Loucy (cell line): Measurements from ENCODE around the gene CACNA2D3.

ENCODE experiments used
- H2AFZ ChIP-seq: fragments of 200-600 bp; sonication (generic); 2 replicates; pipeline ENCODE4 v1.6.0; 2016; ENCODE audit warnings: antibody characterized with exemption, mild to moderate bottlenecking, low read length, moderate library complexity
- H3F3A ChIP-seq: fragments of 200-600 bp; 2 replicates; pipeline ENCODE4 v1.6.0; 2016; ENCODE audit warnings: antibody characterized with exemption, low read depth, mild to moderate bottlenecking
- H3K27me3 ChIP-seq: fragments of 200-600 bp; sonication (generic); 2 replicates; pipeline ENCODE4 v1.6.1; 2014; ENCODE audit warnings: low read length, mild to moderate bottlenecking; ENCODE audit not compliant: insufficient read depth, poor library complexity, severe bottlenecking
- H3K36me3 ChIP-seq: fragments of 200-600 bp; sonication (generic); 2 replicates; pipeline ENCODE4 v1.6.1; 2016; ENCODE audit warnings: low read length; ENCODE audit not compliant: insufficient read depth
- H3K4me1 ChIP-seq: fragments of 200-600 bp; sonication (generic); 2 replicates; pipeline ENCODE4 v1.5.1; 2014; ENCODE audit warnings: low read length, mild to moderate bottlenecking; ENCODE audit not compliant: insufficient read depth, poor library complexity, severe bottlenecking
- H3K4me2 ChIP-seq: fragments of 200-600 bp; sonication (generic); 2 replicates; pipeline ENCODE4 v1.6.0; 2014; ENCODE audit warnings: antibody characterized with exemption, low read length, low read depth, mild to moderate bottlenecking; ENCODE audit not compliant: poor library complexity, severe bottlenecking
- H3K4me3 ChIP-seq: fragments of 200-600 bp; sonication (generic); 2 replicates; pipeline ENCODE4 v1.5.1; 2014; ENCODE audit warnings: low read length, mild to moderate bottlenecking, mixed read lengths; ENCODE audit not compliant: poor library complexity, severe bottlenecking
- H3K79me2 ChIP-seq: fragments of 200-600 bp; sonication (generic); 2 replicates; pipeline ENCODE4 v1.6.1; 2014; ENCODE audit warnings: low read length; ENCODE audit not compliant: insufficient read depth
- H3K9ac ChIP-seq: fragments of 200-600 bp; sonication (generic); 2 replicates; pipeline ENCODE4 v1.6.0; 2014; ENCODE audit warnings: mild to moderate bottlenecking, low read depth, low read length, moderate library complexity; ENCODE audit not compliant: poor library complexity, severe bottlenecking
- H3K9me2 ChIP-seq: fragments of 200-600 bp; sonication (generic); replicated peaks from 2 replicates; pipeline ENCODE4 v1.6.1; 2016; ENCODE audit warnings: low read depth, low read length, mixed read lengths
- H3K9me3 ChIP-seq: fragments of 200-600 bp; sonication (generic); 2 replicates; pipeline ENCODE4 v1.6.1; 2014; ENCODE audit warnings: mild to moderate bottlenecking, antibody characterized with exemption, low read length, low read depth; ENCODE audit not compliant: insufficient read depth
- H4K20me1 ChIP-seq: fragments of 200-600 bp; sonication (generic); 2 replicates; pipeline ENCODE4 v1.6.0; 2014; ENCODE audit warnings: antibody characterized with exemption, low read length, mild to moderate bottlenecking; ENCODE audit not compliant: insufficient read depth, poor library complexity, severe bottlenecking
- EZH2phosphoT487 ChIP-seq: fragments of 200-600 bp; IDR thresholded peaks from 2 replicates; pipeline ENCODE4 v1.6.1; 2018; ENCODE audit warnings: antibody characterized with exemption, mild to moderate bottlenecking, moderate library complexity, borderline replicate concordance
- TF ChIP-seq, protein P1 (sequence below): fragments of 200-600 bp; sonication (generic); conservative IDR thresholded peaks from 2 replicates; pipeline ENCODE4 v1.5.1; 2014; ENCODE audit warnings: mild to moderate bottlenecking, antibody characterized with exemption, low read length

The CACNA2D3 gene

DNA sequence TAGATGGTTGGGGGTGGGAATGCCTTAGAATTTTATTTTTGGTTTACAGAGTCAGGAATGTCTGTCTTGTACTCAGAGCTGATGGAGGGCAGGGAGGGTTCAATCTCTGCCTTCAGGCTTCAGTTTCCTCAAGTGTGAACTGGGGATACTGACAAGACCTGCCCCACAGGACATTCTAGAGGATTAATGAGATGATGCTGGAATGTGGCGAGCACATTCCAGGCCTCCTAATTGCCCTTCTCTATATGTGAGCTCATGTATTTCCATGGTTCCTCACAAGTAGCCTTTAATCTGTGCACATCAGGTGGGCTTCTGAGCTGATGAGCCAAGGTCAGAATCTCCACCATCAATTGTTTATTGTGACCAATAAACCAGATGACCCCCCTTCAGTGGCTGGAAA is 90.4 kb downstream of the CACNA2D3 start:
- H3K36me3 ChIP-seq = no peaks in the 10 kb centered on the region
- H3K9me3 ChIP-seq = no peaks in the 10 kb centered on the region
- H3K4me1 ChIP-seq = no peaks in the 10 kb centered on the region
- no peaks in the 10 kb centered on the region for H3K79me2 ChIP-seq
- H3F3A ChIP-seq = no peaks in the 10 kb centered on the region
- no peak overlapping the region for H3K4me2 ChIP-seq
- no peak overlapping the region for H2AFZ ChIP-seq
- no peak overlapping the region for H3K9ac ChIP-seq
- H3K4me3 ChIP-seq = no peak overlapping the region
- no peaks in the 10 kb centered on the region for H3K27me3 ChIP-seq
- TF ChIP-seq, protein P1, sequence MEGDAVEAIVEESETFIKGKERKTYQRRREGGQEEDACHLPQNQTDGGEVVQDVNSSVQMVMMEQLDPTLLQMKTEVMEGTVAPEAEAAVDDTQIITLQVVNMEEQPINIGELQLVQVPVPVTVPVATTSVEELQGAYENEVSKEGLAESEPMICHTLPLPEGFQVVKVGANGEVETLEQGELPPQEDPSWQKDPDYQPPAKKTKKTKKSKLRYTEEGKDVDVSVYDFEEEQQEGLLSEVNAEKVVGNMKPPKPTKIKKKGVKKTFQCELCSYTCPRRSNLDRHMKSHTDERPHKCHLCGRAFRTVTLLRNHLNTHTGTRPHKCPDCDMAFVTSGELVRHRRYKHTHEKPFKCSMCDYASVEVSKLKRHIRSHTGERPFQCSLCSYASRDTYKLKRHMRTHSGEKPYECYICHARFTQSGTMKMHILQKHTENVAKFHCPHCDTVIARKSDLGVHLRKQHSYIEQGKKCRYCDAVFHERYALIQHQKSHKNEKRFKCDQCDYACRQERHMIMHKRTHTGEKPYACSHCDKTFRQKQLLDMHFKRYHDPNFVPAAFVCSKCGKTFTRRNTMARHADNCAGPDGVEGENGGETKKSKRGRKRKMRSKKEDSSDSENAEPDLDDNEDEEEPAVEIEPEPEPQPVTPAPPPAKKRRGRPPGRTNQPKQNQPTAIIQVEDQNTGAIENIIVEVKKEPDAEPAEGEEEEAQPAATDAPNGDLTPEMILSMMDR = no peak
- TF ChIP-seq EZH2phosphoT487 = no peak
- H3K9me2 ChIP-seq = no peaks in the 10 kb centered on the region
- H4K20me1 ChIP-seq = no peaks in the 10 kb centered on the region

DNA sequence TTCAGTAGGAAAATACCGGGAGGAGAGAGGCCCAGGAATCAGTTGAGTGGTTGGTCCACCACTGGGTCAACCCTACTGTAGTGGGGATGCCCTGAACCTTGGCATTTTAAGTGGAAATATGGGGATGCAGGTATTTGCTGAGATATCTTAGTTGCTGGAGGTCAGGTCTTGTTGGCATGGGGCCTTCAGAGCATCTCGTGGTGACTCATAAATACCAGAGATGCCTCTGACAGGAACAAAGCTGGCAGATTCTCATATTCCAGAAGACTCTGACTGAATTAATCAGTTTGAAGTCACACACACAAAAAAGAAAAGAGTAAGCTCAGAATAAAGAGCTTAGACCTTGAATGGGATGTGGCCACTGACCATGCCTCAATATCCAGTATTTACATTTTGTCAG is 91.6 kb downstream of the CACNA2D3 start:
- H3K79me2 ChIP-seq = no peaks in the 10 kb centered on the region

DNA sequence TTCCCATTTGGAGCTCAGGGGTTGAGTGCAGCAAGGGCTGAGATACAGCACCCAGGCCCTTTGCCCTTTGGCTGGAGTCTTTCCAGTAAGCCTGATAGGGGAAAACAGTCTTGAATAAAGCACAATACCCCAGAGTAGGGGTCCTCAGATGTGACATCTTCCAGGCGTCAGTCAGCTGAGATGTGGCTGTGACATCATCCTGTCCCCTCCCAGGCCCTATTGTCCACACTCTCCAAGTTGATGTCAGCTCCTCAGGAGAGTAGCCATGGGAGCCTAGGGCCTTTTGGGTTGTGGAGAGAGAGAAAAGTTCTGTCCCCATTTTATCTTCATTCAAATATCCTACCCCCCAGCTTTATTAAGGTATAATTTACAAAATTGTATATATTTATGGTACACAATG is 92.5 kb downstream of the CACNA2D3 start:
- Histone ChIP-seq H3K27me3 (no peaks in the 10 kb centered on the region), H3K4me2 (no peak overlapping the region), H4K20me1 (no peaks in the 10 kb centered on the region), H3K9me3 (no peaks in the 10 kb centered on the region), H3K4me1 (no peaks in the 10 kb centered on the region), H3F3A (no peaks in the 10 kb centered on the region), H3K9ac (no peak overlapping the region), H3K9me2 (no peaks in the 10 kb centered on the region), H3K4me3 (no peak overlapping the region), H3K36me3 (no peaks in the 10 kb centered on the region), H3K79me2 (no peaks in the 10 kb centered on the region), H2AFZ (no peak overlapping the region)
- TF ChIP-seq, protein P1 = no peak
- TF ChIP-seq EZH2phosphoT487 = no peak

More for the DNA sequence above, 91.6 kb downstream of the CACNA2D3 start:
- Histone ChIP-seq H4K20me1 (no peaks in the 10 kb centered on the region), H3K27me3 (no peaks in the 10 kb centered on the region), H3K9me3 (no peaks in the 10 kb centered on the region), H3K9me2 (no peaks in the 10 kb centered on the region), H3F3A (no peaks in the 10 kb centered on the region), H3K4me2 (no peak overlapping the region), H3K4me1 (no peaks in the 10 kb centered on the region), H3K4me3 (no peak overlapping the region), H2AFZ (no peak overlapping the region), H3K36me3 (no peaks in the 10 kb centered on the region), H3K9ac (no peak overlapping the region)
- TF ChIP-seq EZH2phosphoT487 = no peak
- TF ChIP-seq, protein P1 = no peak
